ENCODE data around the gene ZNF829. TPM values are rescaled to one million over a fixed set of nuclear protein-coding genes. Genes with fewer than 3 reads are reported as not detected.

Gene ZNF829
- total RNA-seq, 2 donors from 2014 or later: 2.2 to 2.4 TPM

- TF ChIP-seq CTCF (IDR thresholded peaks at IDR 0.05): no peak
- DNase-seq (ENCODE audit: low spot score): no peak
- Histone ChIP-seq H3K36me3 (peaks cover 61% of the 10 kb centered on the region), H3K27me3 (no peaks in the 10 kb centered on the region), H3K4me3 (no peak overlapping the region), H3K9me3 (peaks cover 72 to 100% of the 10 kb centered on the region in 2 donors), H3K4me1 (no peaks in the 10 kb centered on the region), H3K27ac (no peak overlapping the region)
These were observed 38.8 kb downstream of the ZNF829 start for GRCh38 chr19:36876993-36877938.

GRCh38 chr19:36851898-36852297, 64.2 kb downstream of the ZNF829 start:
- no peak overlapping the region for H3K27ac ChIP-seq
- H3K27me3 ChIP-seq: no peaks in the 10 kb centered on the region
- H3K9me3 ChIP-seq: peaks cover 0 to 20% of the 10 kb centered on the region in 2 donors
- TF ChIP-seq CTCF (IDR thresholded peaks at IDR 0.05): no peak
- no peak for DNase-seq (ENCODE audit: low spot score)
- no peak overlapping the region for H3K4me3 ChIP-seq
- H3K36me3 ChIP-seq: peaks cover 10% of the 10 kb centered on the region
- peaks cover 0 to 16% of the 10 kb centered on the region in 2 donors for H3K4me1 ChIP-seq

- Histone ChIP-seq H3K27me3 (no peaks in the 10 kb centered on the region), H3K27ac (peak within 1 kb of the TSS; percentile 87 to 89), H3K4me3 (peak within 1 kb of the TSS; percentile 66 to 91), H3K9me3 (peaks cover 0 to 9% of the 10 kb centered on the region in 2 donors), H3K4me1 (peaks cover 0 to 16% of the 10 kb centered on the region in 2 donors), H3K36me3 (peaks cover 4% of the 10 kb centered on the region)
- no peak for TF ChIP-seq CTCF (IDR thresholded peaks at IDR 0.05)
- peak; percentile 95 for DNase-seq (ENCODE audit: low spot score)
These were observed 65.3 kb downstream of the ZNF829 start, which contains the start of gene ZNF345 for GRCh38 chr19:36850559-36851442. Gene ZNF345, plus strand, starts transcription at chr19:36850876. Its CDS starts 25,955 bp downstream, at chr19:36876831.

DNA sequence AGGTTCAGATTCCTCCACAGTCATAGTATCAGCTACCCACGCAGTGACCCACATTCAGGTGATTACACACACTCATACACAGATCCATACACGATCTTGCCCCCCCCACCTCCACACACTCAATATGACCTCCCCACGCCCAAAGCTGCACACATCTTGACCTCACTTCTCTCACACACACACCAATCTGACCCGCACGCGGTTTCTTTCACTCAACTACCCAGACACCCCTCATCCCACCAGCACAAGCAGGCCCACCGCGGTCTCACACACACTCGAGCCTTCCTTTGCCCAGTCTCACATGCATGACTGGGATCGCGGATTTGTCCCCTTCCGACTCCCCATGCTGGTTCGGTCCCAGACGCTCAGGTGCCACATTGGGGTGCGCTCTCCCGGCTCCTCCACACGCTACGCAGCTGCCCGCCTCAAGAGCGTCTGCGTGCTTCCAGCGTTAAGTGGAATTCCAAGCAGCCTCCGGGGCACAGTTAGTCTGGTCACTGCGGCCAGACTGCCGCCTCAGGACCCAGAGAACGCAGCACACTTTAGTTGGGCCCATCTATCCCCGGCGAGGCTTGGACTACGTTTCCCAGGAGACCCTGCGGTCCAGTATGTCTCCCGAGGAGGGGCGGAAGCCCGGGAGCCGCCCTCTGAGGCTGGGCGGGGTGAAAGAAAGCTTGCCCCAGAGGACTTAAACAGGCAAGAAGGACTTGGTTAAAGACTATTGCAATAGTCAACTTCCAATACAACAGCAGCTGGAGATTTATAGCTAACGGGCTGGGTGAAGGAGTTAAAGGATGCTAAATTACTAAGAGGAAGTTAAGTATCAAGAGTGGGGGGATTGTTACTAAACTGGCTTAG, 66.2 kb downstream of the ZNF829 start:
- no peaks in the 10 kb centered on the region for H3K36me3 ChIP-seq
- peak; percentile 91 for DNase-seq (ENCODE audit: low spot score)
- peaks cover 0 to 16% of the 10 kb centered on the region in 2 donors for H3K4me1 ChIP-seq
- no peak for TF ChIP-seq CTCF (IDR thresholded peaks at IDR 0.05)
- H3K27ac ChIP-seq: peak overlapping the region; percentile 87 to 89
- H3K9me3 ChIP-seq: peaks cover 0 to 6% of the 10 kb centered on the region in 2 donors
- no peaks in the 10 kb centered on the region for H3K27me3 ChIP-seq
- H3K4me3 ChIP-seq: peak overlapping the region; percentile 66 to 91

GRCh38 chr19:36847968-36848367, 68.1 kb downstream of the ZNF829 start:
- peak overlapping the region in 1 of 2 donors; percentile 89 for H3K27ac ChIP-seq
- no peaks in the 10 kb centered on the region for H3K27me3 ChIP-seq

More at GRCh38 chr19:36847968-36848367, 68.1 kb downstream of the ZNF829 start:
- DNase-seq (ENCODE audit: low spot score): no peak
- Histone ChIP-seq H3K4me1 (peaks cover 0 to 16% of the 10 kb centered on the region in 2 donors), H3K9me3 (no peaks in the 10 kb centered on the region), H3K4me3 (no peak overlapping the region), H3K36me3 (no peaks in the 10 kb centered on the region)
- no peak for TF ChIP-seq CTCF (IDR thresholded peaks at IDR 0.05)
